ENCODE measurements around the gene ENOX2.

DNA sequence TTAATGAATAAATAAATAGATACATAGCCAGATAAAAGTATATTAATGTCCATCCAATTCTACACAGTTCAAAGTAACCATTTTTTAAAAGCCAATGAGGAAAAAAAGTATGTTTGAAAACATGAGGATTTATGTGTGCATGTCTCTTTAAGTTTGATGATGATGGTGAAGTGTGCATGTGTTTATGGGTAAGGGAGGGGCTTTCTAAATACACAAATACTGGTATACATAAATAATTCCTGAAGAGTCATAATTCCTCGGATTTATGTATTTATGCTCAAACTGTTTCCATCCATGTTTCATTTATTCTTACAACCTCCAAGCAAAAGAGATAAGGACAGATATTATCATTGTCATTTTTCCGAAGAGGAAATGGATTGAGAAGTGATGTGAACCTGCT lies 75.4 kb downstream of the ENOX2 start:
- TF ChIP-seq, protein P1, sequence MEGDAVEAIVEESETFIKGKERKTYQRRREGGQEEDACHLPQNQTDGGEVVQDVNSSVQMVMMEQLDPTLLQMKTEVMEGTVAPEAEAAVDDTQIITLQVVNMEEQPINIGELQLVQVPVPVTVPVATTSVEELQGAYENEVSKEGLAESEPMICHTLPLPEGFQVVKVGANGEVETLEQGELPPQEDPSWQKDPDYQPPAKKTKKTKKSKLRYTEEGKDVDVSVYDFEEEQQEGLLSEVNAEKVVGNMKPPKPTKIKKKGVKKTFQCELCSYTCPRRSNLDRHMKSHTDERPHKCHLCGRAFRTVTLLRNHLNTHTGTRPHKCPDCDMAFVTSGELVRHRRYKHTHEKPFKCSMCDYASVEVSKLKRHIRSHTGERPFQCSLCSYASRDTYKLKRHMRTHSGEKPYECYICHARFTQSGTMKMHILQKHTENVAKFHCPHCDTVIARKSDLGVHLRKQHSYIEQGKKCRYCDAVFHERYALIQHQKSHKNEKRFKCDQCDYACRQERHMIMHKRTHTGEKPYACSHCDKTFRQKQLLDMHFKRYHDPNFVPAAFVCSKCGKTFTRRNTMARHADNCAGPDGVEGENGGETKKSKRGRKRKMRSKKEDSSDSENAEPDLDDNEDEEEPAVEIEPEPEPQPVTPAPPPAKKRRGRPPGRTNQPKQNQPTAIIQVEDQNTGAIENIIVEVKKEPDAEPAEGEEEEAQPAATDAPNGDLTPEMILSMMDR (IDR thresholded peaks at IDR 0.05; ENCODE audit: poor library complexity, severe bottlenecking): no peak
- TF ChIP-seq TAF1 (IDR thresholded peaks at IDR 0.05; ENCODE audit: low read depth): no peak
- TF ChIP-seq SMC3 (conservative IDR thresholded peaks at IDR 0.05; ENCODE audit: poor library complexity): no peak
- no peak for TF ChIP-seq EP300 (conservative IDR thresholded peaks at IDR 0.05; ENCODE audit: poor library complexity, severe bottlenecking)
- TF ChIP-seq, protein P2, sequence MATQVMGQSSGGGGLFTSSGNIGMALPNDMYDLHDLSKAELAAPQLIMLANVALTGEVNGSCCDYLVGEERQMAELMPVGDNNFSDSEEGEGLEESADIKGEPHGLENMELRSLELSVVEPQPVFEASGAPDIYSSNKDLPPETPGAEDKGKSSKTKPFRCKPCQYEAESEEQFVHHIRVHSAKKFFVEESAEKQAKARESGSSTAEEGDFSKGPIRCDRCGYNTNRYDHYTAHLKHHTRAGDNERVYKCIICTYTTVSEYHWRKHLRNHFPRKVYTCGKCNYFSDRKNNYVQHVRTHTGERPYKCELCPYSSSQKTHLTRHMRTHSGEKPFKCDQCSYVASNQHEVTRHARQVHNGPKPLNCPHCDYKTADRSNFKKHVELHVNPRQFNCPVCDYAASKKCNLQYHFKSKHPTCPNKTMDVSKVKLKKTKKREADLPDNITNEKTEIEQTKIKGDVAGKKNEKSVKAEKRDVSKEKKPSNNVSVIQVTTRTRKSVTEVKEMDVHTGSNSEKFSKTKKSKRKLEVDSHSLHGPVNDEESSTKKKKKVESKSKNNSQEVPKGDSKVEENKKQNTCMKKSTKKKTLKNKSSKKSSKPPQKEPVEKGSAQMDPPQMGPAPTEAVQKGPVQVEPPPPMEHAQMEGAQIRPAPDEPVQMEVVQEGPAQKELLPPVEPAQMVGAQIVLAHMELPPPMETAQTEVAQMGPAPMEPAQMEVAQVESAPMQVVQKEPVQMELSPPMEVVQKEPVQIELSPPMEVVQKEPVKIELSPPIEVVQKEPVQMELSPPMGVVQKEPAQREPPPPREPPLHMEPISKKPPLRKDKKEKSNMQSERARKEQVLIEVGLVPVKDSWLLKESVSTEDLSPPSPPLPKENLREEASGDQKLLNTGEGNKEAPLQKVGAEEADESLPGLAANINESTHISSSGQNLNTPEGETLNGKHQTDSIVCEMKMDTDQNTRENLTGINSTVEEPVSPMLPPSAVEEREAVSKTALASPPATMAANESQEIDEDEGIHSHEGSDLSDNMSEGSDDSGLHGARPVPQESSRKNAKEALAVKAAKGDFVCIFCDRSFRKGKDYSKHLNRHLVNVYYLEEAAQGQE (IDR thresholded peaks at IDR 0.05; ENCODE audit: borderline replicate concordance): no peak
- no peak for TF ChIP-seq EZH2 (IDR thresholded peaks at IDR 0.05; ENCODE audit: borderline replicate concordance, insufficient read depth, low read length, poor library complexity, severe bottlenecking)
- no peak for TF ChIP-seq RAD21 (conservative IDR thresholded peaks at IDR 0.05)
- no peak for TF ChIP-seq MXI1 (conservative IDR thresholded peaks at IDR 0.05; ENCODE audit: poor library complexity, severe bottlenecking)

Data from neural cell (in vitro differentiated cells).